DMS 273 treated with DMSO at 0.1 percent for 48 hours (cell line): Measurements from ENCODE around the gene CYB561A3.

Experiments used
- DNase-seq: peaks from one replicate; lab custom pipeline; 2025; lab: John Stamatoyannopoulos, UW

CYB561A3 gene

GRCh38 chr11:61369372-61370348 lies 8.0 kb upstream of the CYB561A3 start:
- DNase-seq = no peak

GRCh38 chr11:61368646-61369045 lies 7.0 kb upstream of the CYB561A3 start:
- DNase-seq = no peak

- no peak for DNase-seq
Observed at GRCh38 chr11:61367406-61367805, 5.7 kb upstream of the CYB561A3 start.

GRCh38 chr11:61364012-61364675 lies 2.5 kb upstream of the CYB561A3 start:
- no peak for DNase-seq

- no peak for DNase-seq
Observed at GRCh38 chr11:61362542-61362875, 827 bp upstream of the CYB561A3 start.

- no peak for DNase-seq
Observed at GRCh38 chr11:61361237-61361740, 393 bp downstream of the CYB561A3 start.

GRCh38 chr11:61359516-61359915 lies 2.2 kb downstream of the CYB561A3 start:
- no peak for DNase-seq

GRCh38 chr11:61358566-61358965 lies 3.1 kb downstream of the CYB561A3 start:
- DNase-seq = no peak

- DNase-seq = no peak
Observed at GRCh38 chr11:61357894-61358239, 3.8 kb downstream of the CYB561A3 start.

- DNase-seq = no peak
Observed at GRCh38 chr11:61357233-61357893, 4.3 kb downstream of the CYB561A3 start.

GRCh38 chr11:61356706-61357105 lies 5.0 kb downstream of the CYB561A3 start:
- DNase-seq = no peak

- no peak for DNase-seq
Observed at GRCh38 chr11:61354208-61354607, 7.5 kb downstream of the CYB561A3 start.

- no peak for DNase-seq
Observed at GRCh38 chr11:61353131-61354067, 8.3 kb downstream of the CYB561A3 start.

GRCh38 chr11:61352038-61352437 lies 9.6 kb downstream of the CYB561A3 start:
- no peak for DNase-seq

GRCh38 chr11:61350803-61351202 lies 10.9 kb downstream of the CYB561A3 start:
- no peak for DNase-seq

GRCh38 chr11:61350336-61350735 lies 11.3 kb downstream of the CYB561A3 start:
- no peak for DNase-seq

- DNase-seq = no peak
Observed at GRCh38 chr11:61349916-61350315, 11.8 kb downstream of the CYB561A3 start.

GRCh38 chr11:61349189-61349751 lies 12.4 kb downstream of the CYB561A3 start:
- no peak for DNase-seq

GRCh38 chr11:61347916-61348461 lies 13.7 kb downstream of the CYB561A3 start:
- no peak for DNase-seq

GRCh38 chr11:61345954-61346843 lies 15.5 kb downstream of the CYB561A3 start:
- DNase-seq = no peak
